Spleen (tissue), 11 donors: ENCODE measurements around the gene DAD1. TPM values are rescaled to one million over a fixed set of nuclear protein-coding genes. Genes with fewer than 3 reads are reported as not detected.
A peak's percentile ranks its signal among the peaks of the same experiment; 100 is the strongest.

Source experiments
- DNase-seq: peaks from one replicate; pipeline ENCODE4 v3.0.0-alpha.2; 2020
- H3K27ac ChIP-seq, 8 donors: fragments of 200-600 bp; sonication (generic) in 7 of 8; 1 replicate in 4 of 8; 2 replicates in 4 of 8; pipeline versions ENCODE4 v1.5.0 to v1.8.0; 2016 to 2021; ENCODE audit warnings: inconsistent platforms in 4 of 8, mild to moderate bottlenecking in 4 of 8, moderate library complexity in 1 of 8
- H3K27me3 ChIP-seq, 7 donors: fragments of 200-600 bp; sonication (generic) in 6 of 7; replicated peaks in 1 of 7; 1 replicate in 4 of 7; 2 replicates in 3 of 7; pipeline versions ENCODE4 v1.5.0 to v1.8.0; 2016 to 2021; ENCODE audit warnings: inconsistent platforms in 3 of 7, mild to moderate bottlenecking in 1 of 7
- H3K36me3 ChIP-seq, 6 donors: fragments of 200-600 bp; sonication (generic) in 5 of 6; 1 replicate in 4 of 6; 2 replicates in 2 of 6; pipeline versions ENCODE4 v1.5.0 to v1.8.0; 2016 to 2021; ENCODE audit warnings: inconsistent platforms in 2 of 6
- H3K4me1 ChIP-seq, 6 donors: fragments of 200-600 bp; sonication (generic) in 5 of 6; 1 replicate in 3 of 6; 2 replicates in 3 of 6; pipeline versions ENCODE4 v1.5.0 to v1.8.0; 2016 to 2021; ENCODE audit warnings: inconsistent platforms in 3 of 6
- H3K4me3 ChIP-seq, 8 donors: fragments of 200-600 bp; sonication (generic) in 7 of 8; 1 replicate in 4 of 8; 2 replicates in 4 of 8; pipeline versions ENCODE4 v1.5.0 to v1.8.0; 2016 to 2021; ENCODE audit warnings: inconsistent platforms in 4 of 8, mild to moderate bottlenecking in 4 of 8, moderate library complexity in 2 of 8
- H3K9me3 ChIP-seq, 8 donors: fragments of 200-600 bp; sonication (generic) in 7 of 8; 1 replicate in 4 of 8; 2 replicates in 4 of 8; pipeline versions ENCODE4 v1.5.0 to v1.8.0; 2016 to 2021; ENCODE audit warnings: inconsistent platforms in 4 of 8
- POLR2A ChIP-seq, 3 donors: fragments of 450-650 bp; IDR thresholded peaks; one replicate each; pipeline ENCODE4 v1.5.1; 2017; ENCODE audit warnings: antibody characterized with exemption in 3 of 3, mild to moderate bottlenecking in 1 of 3
- POLR2AphosphoS5 ChIP-seq, 3 donors: sonication (generic); formaldehyde crosslinking; IDR thresholded peaks; one replicate each; pipeline ENCODE4 v1.5.1; 2017; ENCODE audit warnings: antibody characterized with exemption in 3 of 3
- WGBS, 5 donors: extraction: QIAGEN DNeasy Blood & Tissue Kit in 3 of 5; methylation state at CpG; one replicate each; pipeline versions ENCODE4 v1.1.5 to v1.1.7; 2013 to 2018; 5-methylcytosine and 5-hydroxymethylcytosine counted together
- intact Hi-C: fragments of 100-400 bp; cut with DNase I; formaldehyde crosslinking; loops from one replicate; pipeline ENCODE4 v1.15.0; 2023; ENCODE audit warnings: low total_unique reads
- polyA plus RNA-seq, 3 donors: library from polyadenylated mRNA; stranded (reverse); fragments of 200-250 nt; gene quantifications; one replicate each; pipeline ENCODE4 v1.2.1, GENCODE V29; 2013
- total RNA-seq, 7 donors: library from RNA; depleted of rRNA in 3 of 7; stranded (reverse); fragments of >200 nt in 3 of 7; fragmentation: NEBNext Ultra II Directional in 4 of 7; extraction: Animal tissue kit (Norgen Biotek cat#: 25700) in 4 of 7; gene quantifications; one replicate each; pipeline versions ENCODE4 v1.1.0 to v1.2.1, GENCODE V29; 2016 to 2021
- TF ChIP-seq, protein P1 (sequence below), 11 experiments: fragments of 200-600 bp in 7 of 11; fragments of 450-650 bp in 4 of 11; sonication (generic) in 4 of 11; IDR thresholded peaks in 8 of 11; conservative IDR thresholded peaks in 3 of 11; 1 replicate in 7 of 11; 2 replicates in 4 of 11; pipeline versions ENCODE4 v1.4.0 to v1.8.0; 2016 to 2021; ENCODE audit warnings: antibody characterized with exemption in 11 of 11, inconsistent platforms in 4 of 11, mild to moderate bottlenecking in 1 of 11
- donor health status: healthy with polysubstance abuse.
- donor health status: DM: no; HTN: no; CAD: no; lungs with moderate emphysema.
- donor health status: DM: no; HTN: no; CAD: no.
- donor health status: Bipolar disorder and iron deficiency.
- donor health status: healthy.
- donor health status: DM: no; HTN: no; CAD: no.
- donor health status: DM: yes; HTN: yes; CAD: no.

The DAD1 gene
- total and polyA plus RNA-seq, 10 donors = 102 to 176 (median 129) TPM

DNA sequence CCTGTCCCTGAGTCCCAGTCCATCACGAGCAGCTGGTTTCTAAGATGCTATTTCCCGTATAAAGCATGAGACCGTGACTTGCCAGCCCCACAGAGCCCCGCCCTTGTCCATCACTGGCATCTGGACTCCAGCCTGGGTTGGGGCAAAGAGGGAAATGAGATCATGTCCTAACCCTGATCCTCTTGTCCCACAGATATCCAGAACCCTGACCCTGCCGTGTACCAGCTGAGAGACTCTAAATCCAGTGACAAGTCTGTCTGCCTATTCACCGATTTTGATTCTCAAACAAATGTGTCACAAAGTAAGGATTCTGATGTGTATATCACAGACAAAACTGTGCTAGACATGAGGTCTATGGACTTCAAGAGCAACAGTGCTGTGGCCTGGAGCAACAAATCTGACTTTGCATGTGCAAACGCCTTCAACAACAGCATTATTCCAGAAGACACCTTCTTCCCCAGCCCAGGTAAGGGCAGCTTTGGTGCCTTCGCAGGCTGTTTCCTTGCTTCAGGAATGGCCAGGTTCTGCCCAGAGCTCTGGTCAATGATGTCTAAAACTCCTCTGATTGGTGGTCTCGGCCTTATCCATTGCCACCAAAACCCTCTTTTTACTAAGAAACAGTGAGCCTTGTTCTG is 41.6 kb downstream of the DAD1 start:
- 55 to 76% (median 66%) methylated on average over 9 of the region's 9 CpGs for WGBS, 5 donors
- H3K4me1 ChIP-seq = peaks cover 47 to 97% (median 82%) of the 10 kb centered on the region in 6 donors
- no peak for DNase-seq
- intact Hi-C loops = no loop called here
- peaks cover 0 to 29% (median 0%) of the 10 kb centered on the region in 6 donors for H3K36me3 ChIP-seq
- no peaks in the 10 kb centered on the region for H3K27me3 ChIP-seq
- H3K9me3 ChIP-seq = no peaks in the 10 kb centered on the region
- H3K27ac ChIP-seq = peak overlapping the region; percentile 50 to 96 (median 84)
- H3K4me3 ChIP-seq = peak overlapping the region in 1 of 8 donors; percentile 50
- peak in 2 of 3 donors; percentile 76 to 79 for TF ChIP-seq POLR2AphosphoS5 (IDR thresholded peaks at IDR 0.05)
- TF ChIP-seq, protein P1, sequence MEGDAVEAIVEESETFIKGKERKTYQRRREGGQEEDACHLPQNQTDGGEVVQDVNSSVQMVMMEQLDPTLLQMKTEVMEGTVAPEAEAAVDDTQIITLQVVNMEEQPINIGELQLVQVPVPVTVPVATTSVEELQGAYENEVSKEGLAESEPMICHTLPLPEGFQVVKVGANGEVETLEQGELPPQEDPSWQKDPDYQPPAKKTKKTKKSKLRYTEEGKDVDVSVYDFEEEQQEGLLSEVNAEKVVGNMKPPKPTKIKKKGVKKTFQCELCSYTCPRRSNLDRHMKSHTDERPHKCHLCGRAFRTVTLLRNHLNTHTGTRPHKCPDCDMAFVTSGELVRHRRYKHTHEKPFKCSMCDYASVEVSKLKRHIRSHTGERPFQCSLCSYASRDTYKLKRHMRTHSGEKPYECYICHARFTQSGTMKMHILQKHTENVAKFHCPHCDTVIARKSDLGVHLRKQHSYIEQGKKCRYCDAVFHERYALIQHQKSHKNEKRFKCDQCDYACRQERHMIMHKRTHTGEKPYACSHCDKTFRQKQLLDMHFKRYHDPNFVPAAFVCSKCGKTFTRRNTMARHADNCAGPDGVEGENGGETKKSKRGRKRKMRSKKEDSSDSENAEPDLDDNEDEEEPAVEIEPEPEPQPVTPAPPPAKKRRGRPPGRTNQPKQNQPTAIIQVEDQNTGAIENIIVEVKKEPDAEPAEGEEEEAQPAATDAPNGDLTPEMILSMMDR (IDR thresholded peaks at IDR 0.05 in 8 of 11, conservative IDR thresholded peaks at IDR 0.05 in 3 of 11) = no peak
- TF ChIP-seq POLR2A (IDR thresholded peaks at IDR 0.05) = no peak

DNA sequence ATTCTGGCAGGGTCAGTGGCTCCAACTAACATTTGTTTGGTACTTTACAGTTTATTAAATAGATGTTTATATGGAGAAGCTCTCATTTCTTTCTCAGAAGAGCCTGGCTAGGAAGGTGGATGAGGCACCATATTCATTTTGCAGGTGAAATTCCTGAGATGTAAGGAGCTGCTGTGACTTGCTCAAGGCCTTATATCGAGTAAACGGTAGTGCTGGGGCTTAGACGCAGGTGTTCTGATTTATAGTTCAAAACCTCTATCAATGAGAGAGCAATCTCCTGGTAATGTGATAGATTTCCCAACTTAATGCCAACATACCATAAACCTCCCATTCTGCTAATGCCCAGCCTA is 42.3 kb downstream of the DAD1 start:
- Histone ChIP-seq H3K4me1 (peaks cover 48 to 97% (median 83%) of the 10 kb centered on the region in 6 donors), H3K9me3 (no peaks in the 10 kb centered on the region), H3K36me3 (peaks cover 0 to 24% (median 0%) of the 10 kb centered on the region in 6 donors), H3K27ac (peak overlapping the region; percentile 50 to 96 (median 84)), H3K4me3 (peak overlapping the region in 1 of 8 donors; percentile 50), H3K27me3 (no peaks in the 10 kb centered on the region)
- DNase-seq = no peak
- TF ChIP-seq POLR2AphosphoS5 (IDR thresholded peaks at IDR 0.05) (no peak), POLR2A (IDR thresholded peaks at IDR 0.05) (no peak)
- TF ChIP-seq, protein P1 (IDR thresholded peaks at IDR 0.05 in 8 of 11, conservative IDR thresholded peaks at IDR 0.05 in 3 of 11) = no peak
- WGBS, 5 donors = 63 to 90% (median 73%) methylated on average over 3 of the region's 3 CpGs
- intact Hi-C loops = no loop called here

DNA sequence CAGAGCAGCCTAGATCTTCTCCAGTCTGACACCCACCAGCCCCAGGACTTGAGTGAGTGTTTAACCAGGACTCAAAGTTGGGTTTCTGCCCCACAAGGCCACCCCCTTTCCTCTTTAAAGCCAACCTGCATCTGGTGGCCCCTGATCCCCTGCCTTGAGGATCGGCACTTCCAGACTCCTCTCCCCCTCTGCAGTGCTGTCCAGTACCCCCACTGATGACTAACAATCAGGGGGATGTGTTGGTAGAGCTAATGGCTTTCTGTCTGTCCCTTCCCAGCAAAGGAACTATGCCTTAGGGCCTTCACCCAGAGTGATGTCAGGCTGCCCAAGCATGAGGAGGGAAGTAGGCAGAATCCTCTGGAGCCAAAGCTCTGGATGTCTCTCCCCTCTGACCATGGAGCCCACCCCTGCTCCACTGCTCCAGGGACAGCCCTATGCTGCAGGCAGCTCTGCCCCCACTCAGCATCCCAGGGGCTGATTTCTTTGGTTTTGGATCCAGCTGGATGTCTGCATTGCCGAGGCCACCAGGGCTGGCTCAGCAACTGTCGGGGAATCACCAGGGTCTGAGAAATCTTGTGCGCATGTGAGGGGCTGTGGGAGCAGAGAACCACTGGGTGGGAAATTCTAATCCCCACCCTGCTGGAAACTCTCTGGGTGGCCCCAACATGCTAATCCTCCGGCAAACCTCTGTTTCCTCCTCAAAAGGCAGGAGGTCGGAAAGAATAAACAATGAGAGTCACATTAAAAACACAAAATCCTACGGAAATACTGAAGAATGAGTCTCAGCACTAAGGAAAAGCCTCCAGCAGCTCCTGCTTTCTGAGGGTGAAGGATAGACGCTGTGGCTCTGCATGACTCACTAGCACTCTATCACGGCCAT is 42.9 kb downstream of the DAD1 start:
- Histone ChIP-seq H3K27ac (peak overlapping the region; percentile 50 to 96 (median 84)), H3K27me3 (no peaks in the 10 kb centered on the region), H3K4me1 (peaks cover 42 to 97% (median 81%) of the 10 kb centered on the region in 6 donors), H3K9me3 (no peaks in the 10 kb centered on the region), H3K36me3 (peaks cover 0 to 21% (median 0%) of the 10 kb centered on the region in 6 donors), H3K4me3 (peak overlapping the region in 2 of 8 donors; percentile 6 to 50)
- no peak for DNase-seq
- TF ChIP-seq POLR2AphosphoS5 (IDR thresholded peaks at IDR 0.05) (peak in 2 of 3 donors; percentile 22 to 46), POLR2A (IDR thresholded peaks at IDR 0.05) (no peak)
- TF ChIP-seq, protein P1 (IDR thresholded peaks at IDR 0.05 in 8 of 11, conservative IDR thresholded peaks at IDR 0.05 in 3 of 11) = no peak
- WGBS, 5 donors = 56 to 72% (median 58%) methylated on average over 8 to 9 of the region's 9 CpGs
- intact Hi-C loops = no loop called here
